ENCODE data around the gene ESRRA. TPM values are rescaled to one million over a fixed set of nuclear protein-coding genes. Genes with fewer than 3 reads are reported as not detected.

Gene ESRRA
- total and polyA plus RNA-seq, 2 of the 13 experiments (the other 11 are each of a cell fraction or from before 2014, with no cell fraction given): 18.1 to 36.3 TPM

GRCh38 chr11:64341851-64342791, 36.8 kb downstream of the ESRRA start (continued):
- no peak for TF ChIP-seq PTBP1 (IDR thresholded peaks at IDR 0.05; ENCODE audit: low read depth, low read length, poor library complexity, severe bottlenecking)
- TF ChIP-seq ZNF574 (CRISPR knock-in tag; IDR thresholded peaks at IDR 0.05): no peak
- no peak for TF ChIP-seq POLR2AphosphoS5 (IDR thresholded peaks at IDR 0.05; ENCODE audit: low read depth, low read length)
- TF ChIP-seq TCF7L2 (IDR thresholded peaks at IDR 0.05; ENCODE audit: low read depth, low read length): no peak
- TF ChIP-seq HOXA3 (CRISPR knock-in tag; IDR thresholded peaks at IDR 0.05): peak; percentile 13; the same call in 1 of the 2 replicates
- peak; percentile 36 for TF ChIP-seq XRCC5 (optimal IDR thresholded peaks at IDR 0.05; ENCODE audit: low read length)
- no peak for TF ChIP-seq ATM (IDR thresholded peaks at IDR 0.05; ENCODE audit: borderline replicate concordance)
- no peak for TF ChIP-seq ZNF318 (CRISPR knock-in tag; IDR thresholded peaks at IDR 0.05)
- TF ChIP-seq SKI (IDR thresholded peaks at IDR 0.05; ENCODE audit: partially characterized antibody): peak; percentile 48
- peak; percentile 50; the same call in 1 of the 2 replicates for TF ChIP-seq SP5 (CRISPR knock-in tag; IDR thresholded peaks at IDR 0.05; ENCODE audit: borderline replicate concordance, low read depth)
- TF ChIP-seq ZSCAN30 (CRISPR knock-in tag; IDR thresholded peaks at IDR 0.05): no peak
- peak; percentile 23; the same call in 1 of the 2 replicates for TF ChIP-seq STAG1 (CRISPR knock-in tag; IDR thresholded peaks at IDR 0.05)
- TF ChIP-seq CBX5 (CRISPR knock-in tag; IDR thresholded peaks at IDR 0.05; ENCODE audit: borderline replicate concordance): no peak
- no peak for TF ChIP-seq MAFK (conservative IDR thresholded peaks at IDR 0.05 in 1 of 2, IDR thresholded peaks at IDR 0.05 in 1 of 2; ENCODE audit: low read length in 2 of 2)
- TF ChIP-seq SUZ12 (IDR thresholded peaks at IDR 0.05; ENCODE audit: low read depth, low read length): no peak
- peak; percentile 62; the same call in 1 of the 2 replicates for TF ChIP-seq SPEN (CRISPR knock-in tag; IDR thresholded peaks at IDR 0.05; ENCODE audit: low read depth)
- TF ChIP-seq MXD1 (CRISPR knock-in tag; IDR thresholded peaks at IDR 0.05): peak; percentile 17; the same call in 1 of the 2 replicates
